Daoy (cell line): Measurements from ENCODE around the gene CTCF. TPM values are rescaled to one million over a fixed set of nuclear protein-coding genes. Genes with fewer than 3 reads are reported as not detected.
"Not testable (repeated sequence)": the region's sequence is repeated elsewhere in the genome, so short reads cannot be mapped to it uniquely, and the experiment has no call there.

Experiments used
- DNase-seq: peaks from one replicate; pipeline ENCODE4 v3.0.0-alpha.2; 2015; ENCODE audit warnings: low read depth
- total RNA-seq: library from RNA; depleted of rRNA; stranded (reverse); fragments of >200 nt; shearing (Covaris generic); gene quantifications from 2 replicates; pipeline ENCODE4 v1.2.3, GENCODE V29; 2014

The CTCF gene
- total RNA-seq, 1 experiment from 2014 or later, result 30.8 TPM

DNA sequence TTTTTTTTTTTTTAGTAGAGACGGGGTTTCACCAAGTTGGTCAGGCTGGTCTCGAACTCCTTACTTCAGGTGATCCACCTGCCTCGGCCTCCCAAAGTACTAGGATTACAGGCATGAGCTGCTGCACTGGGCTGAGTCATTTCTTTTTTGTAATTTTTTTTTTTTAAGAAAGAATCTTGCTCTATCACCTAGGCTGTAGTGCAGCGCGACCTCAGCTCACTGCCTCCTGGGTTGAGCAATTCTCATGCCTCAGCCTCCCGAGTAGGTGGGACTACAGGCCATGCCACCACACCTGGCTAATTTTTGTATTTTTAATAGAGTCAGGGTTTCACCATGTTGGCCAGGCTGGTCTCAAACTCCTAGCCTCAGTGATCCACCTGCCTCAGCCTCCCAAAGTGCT lies 28.3 kb upstream of the CTCF start:
- DNase-seq, result not testable (repeated sequence)

DNA sequence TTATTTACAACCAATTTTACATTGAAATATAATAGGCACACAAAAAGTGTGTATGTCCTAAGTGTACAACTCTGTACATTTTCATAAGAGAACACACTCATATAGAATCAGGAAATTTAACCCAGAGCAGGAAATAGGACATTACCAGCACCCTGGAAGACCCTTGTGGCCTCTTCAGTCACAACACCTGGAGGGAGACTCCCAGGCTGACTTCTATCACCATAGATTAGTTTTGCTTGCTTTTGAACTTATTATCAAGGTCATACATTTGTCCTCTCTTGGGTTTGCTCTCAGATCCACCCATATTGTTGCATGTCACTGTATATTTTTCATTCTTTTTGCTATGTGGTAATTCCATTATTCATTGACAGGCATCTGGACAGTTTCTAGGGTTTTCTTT lies 27.9 kb upstream of the CTCF start:
- no peak for DNase-seq

DNA sequence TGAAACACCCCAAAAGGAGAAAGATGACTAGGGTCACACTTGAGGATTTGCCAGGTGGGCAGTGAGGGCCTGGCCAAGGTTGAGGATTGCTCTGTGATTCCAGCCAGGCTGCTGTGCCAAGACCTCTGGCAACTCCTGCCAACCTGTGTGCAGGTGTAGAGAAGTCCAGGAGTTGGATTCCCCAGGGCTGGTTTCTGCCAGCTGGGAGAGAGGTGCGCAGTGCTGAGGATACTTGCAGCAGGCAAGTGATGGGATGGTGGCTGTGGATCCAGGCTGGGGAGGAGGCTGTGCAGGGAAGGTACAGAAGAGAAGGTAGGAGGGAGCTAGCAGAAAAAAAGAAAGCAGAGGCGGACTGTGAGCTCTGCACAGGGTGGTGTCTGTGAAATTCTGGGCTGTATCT lies 27.1 kb upstream of the CTCF start:
- no peak for DNase-seq

DNA sequence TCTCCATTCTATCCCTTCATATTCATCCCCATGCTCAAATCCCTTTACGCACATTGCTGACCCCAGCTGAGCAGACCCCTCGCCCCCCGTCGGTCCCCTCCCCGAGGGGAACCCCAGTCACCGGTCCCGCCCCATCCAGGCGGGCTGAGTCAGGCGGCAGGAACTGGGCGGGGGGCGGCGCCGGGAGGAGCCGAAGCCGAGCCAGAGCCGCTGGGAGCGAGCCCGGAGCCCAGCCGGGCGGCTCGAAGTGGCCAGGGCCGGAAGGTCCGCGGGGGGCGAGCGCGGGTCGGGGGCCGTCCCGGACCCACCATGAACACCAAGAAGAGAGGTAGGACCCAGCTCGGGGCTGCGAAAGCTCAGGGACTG lies 25.1 kb upstream of the CTCF start:
- DNase-seq, result peak; percentile 66

DNA sequence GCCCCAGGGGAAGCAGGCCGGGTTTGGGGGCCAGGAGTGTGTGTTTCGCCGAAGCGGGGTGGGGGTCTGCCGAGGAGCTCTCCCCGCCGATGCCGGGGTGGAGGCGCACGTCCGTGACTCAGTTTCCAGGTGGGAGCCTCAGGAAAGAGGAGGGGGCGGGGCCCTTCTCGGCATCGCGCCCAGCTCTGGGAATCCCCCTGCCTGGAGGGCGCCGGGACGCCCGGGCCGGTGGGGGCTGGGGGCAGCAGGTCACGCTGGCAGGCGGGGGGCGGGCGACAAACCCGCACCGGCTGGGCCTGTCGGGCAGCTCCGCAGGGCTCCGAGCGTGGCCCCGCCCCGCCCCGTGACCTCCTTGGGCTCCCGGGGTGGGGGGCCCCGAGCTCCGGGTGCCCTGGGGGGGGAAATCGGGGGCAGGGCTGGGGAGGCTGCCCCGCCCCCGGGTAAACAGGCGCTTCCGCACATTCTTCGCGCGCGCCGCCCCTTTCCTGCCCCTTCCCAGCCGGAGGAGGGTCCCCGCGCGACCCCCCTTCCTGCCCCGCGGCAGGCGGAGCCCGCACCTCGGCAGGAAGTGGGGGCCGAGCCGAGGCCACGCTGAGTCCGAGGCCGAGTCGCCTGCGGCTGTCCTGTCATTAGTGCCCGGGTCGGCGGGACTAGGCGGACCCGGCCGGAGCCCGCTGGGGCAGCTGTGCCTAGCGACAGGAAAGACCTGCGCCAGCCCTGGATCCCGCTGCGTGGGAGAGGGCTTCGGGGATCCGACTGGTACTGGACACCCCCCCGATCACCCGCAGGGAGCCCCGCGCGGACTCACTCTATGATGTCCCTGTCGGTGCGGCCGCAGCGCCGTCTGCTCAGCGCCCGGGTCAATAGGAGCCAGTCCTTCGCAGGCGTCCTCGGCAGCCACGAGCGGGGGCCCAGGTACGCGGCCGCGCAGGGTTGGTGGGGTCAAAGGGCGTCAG lies 24.4 kb upstream of the CTCF start:
- DNase-seq, result no peak

DNA sequence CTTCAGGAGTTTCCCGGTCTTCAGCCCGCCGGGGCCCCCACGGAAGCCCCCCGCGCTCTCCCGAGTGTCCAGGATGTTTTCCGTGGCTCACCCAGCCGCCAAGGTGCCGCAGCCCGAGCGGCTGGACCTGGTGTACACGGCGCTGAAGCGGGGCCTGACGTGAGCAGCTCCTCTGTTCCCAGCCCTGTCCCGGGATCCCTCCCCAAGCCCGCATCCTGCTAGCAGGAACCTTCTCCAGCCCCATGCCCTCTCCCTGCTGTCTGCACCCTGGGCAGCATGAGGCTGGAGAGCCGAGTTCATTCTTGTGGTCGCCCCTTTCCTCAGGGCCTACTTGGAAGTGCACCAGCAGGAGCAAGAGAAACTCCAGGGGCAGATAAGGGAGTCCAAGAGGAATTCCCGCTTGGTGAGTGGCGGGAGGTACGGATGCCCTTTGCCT lies 23.6 kb upstream of the CTCF start:
- no peak for DNase-seq

DNA sequence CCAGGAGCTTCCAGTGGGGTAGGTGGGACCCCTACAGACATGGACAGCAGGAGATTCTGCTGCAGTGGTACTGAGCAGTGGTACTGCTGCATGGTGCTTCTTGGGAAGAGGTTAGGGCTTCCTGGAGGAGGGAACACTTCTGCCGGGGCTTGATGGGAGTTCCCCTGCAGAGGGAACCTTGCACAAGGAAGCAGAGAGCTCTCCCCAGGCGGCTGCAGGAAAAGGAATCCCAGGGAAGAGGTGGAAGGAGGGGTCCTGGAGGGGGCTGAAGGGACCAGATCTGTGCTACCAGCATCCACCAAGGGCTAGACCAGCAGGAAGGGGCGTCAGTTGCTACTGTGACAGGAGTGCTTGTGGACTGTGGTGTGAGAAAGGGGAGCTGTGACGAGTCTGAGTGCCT lies 23.1 kb upstream of the CTCF start:
- no peak for DNase-seq

DNA sequence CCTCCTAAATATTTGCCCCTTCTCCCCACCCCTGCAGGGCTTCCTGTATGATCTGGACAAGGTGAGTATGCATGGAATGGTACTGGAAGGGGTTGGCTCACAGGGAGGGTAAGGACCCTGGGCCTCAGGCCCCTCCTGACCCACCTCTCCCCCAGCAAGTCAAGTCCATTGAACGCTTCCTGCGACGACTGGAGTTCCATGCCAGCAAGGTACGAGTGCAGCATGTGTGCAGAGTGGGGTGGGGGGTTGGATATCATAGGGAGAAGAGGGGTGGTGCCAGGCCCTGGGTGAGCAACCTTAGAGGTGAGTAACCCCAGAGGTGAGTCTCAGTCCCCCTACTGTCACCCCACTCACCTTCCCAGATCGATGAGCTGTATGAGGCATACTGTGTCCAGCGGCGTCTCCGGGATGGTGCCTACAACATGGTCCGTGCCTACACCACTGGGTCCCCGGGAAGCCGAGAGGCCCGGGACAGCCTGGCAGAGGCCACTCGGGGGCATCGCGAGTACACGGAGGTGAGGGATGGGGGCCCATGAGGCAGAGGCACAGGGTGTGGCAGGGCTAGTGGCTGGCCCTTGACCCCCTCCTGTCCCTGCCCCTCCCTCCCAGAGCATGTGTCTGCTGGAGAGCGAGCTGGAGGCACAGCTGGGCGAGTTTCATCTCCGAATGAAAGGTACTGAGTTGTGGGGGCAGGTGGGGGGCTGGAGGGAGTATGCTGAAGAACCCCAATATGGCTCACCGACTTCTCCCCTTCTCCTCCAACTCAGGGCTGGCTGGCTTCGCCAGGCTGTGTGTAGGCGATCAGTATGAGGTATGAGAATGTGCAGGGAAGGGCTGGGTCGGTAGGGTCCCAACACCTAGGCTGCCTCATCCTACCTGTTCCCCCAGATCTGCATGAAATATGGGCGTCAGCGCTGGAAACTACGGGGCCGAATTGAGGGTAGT lies 22.4 kb upstream of the CTCF start:
- DNase-seq, result no peak

DNA sequence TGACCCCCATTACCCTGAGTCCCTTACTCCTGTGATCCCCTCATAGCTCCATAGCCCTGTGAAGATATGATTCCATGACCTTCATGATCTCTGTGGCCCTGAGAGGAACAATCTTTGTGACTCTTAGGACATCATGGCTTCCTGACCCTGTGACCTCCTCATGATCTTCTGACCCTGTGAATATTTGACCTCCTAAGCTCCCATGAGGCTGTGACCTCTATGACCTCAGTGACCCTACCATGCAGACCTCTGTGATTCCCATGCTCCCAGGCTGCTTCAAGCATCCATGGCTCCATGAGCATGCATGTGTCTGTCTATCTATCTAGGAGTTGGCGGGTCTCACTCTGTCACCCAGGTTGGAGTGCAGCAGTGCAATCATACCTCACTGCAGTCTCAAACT lies 21.6 kb upstream of the CTCF start:
- no peak for DNase-seq

DNA sequence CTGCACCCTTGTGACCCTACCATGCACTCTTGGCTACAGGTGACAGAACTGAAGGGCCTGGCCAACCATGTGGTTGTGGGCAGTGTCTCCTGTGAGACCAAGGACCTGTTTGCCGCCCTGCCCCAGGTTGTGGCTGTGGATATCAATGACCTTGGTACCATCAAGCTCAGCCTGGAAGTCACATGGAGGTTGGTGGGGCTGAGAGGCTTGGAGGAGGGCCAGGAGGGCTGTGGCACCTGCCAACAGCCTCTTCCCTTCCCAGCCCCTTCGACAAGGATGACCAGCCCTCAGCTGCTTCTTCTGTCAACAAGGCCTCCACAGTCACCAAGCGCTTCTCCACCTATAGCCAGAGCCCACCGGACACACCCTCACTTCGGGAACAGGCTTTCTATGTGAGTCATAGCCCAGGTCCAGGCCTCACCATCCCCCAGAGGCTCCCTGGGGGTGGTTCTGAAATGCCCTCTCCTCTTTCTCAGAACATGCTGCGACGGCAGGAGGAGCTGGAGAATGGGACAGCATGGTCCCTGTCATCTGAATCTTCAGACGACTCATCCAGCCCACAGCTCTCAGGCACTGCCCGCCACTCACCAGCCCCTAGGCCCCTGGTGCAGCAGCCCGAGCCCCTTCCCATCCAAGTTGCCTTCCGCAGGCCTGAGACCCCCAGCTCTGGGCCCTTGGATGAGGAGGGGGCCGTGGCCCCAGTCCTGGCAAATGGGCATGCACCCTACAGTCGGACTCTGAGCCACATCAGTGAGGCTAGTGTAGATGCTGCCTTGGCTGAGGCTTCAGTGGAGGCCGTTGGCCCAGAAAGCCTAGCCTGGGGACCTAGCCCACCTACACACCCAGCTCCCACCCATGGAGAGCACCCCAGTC lies 20.7 kb upstream of the CTCF start:
- no peak for DNase-seq

DNA sequence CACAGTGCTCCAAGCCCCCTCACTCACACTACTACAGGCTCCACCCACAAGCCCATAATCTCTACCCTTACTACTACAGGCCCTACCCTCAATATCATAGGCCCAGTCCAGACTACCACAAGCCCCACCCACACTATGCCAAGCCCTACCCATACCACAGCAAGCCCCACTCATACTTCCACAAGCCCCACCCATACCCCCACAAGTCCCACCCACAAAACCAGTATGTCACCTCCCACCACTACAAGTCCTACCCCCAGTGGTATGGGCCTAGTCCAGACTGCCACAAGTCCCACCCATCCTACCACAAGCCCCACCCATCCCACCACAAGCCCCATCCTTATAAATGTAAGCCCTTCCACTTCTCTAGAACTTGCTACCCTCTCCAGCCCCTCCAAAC lies 19.9 kb upstream of the CTCF start:
- DNase-seq, result peak; percentile 63

DNA sequence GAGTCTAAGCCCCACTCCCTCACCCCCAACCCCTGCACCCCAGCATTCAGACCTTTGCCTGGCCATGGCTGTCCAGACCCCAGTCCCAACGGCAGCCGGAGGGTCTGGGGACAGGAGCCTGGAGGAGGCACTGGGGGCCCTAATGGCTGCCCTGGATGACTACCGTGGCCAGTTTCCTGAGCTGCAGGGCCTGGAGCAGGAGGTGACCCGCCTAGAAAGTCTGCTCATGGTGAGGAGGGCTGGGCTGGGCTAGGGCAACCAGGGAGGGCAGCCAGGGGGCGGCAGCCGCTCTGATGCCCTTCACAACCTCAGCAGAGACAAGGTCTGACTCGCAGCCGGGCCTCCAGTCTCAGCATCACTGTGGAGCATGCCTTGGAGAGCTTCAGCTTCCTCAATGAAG lies 19.3 kb upstream of the CTCF start:
- no peak for DNase-seq

DNA sequence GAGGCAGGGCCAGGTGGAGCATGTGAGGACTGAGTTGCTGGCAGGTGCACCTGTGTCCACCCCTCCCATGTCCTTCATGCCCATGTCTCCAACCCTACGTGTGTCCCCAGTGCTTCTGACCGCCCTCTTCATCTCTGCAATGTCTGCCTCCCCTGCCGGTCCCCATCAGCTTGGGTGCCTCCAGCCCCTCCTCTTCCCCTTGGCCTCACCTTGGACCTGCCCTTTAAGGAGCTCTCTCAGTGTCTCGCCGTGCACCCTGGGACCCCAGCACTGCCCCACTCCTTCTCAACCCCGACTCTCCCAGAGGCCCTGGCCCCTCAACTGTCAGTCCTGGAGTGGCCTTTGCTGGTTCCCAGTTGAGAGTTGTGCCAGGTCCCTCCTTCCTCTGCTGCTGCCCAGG lies 18.7 kb upstream of the CTCF start:
- DNase-seq, result no peak

DNA sequence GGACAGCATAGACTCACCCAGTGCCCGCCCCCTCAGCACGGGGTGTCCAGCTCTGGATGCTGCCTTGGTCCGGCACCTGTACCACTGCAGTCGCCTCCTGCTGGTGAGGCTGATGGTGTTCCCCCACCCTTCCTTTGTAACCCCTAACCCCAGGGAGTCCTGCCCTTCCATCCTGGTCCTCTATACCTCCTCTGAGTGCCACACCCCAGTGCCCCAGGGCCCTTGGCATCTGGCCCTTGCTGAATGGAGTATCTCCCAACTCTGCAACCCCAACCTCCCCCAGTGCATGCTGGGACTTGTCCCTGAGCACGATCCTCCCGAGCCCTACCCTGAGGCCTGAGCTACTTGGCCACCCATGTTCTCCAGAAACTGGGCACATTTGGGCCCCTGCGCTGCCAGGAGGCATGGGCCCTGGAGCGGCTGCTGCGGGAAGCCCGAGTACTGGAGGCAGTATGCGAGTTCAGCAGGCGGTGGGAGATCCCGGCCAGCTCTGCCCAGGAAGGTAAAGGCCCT lies 17.9 kb upstream of the CTCF start:
- no peak for DNase-seq

DNA sequence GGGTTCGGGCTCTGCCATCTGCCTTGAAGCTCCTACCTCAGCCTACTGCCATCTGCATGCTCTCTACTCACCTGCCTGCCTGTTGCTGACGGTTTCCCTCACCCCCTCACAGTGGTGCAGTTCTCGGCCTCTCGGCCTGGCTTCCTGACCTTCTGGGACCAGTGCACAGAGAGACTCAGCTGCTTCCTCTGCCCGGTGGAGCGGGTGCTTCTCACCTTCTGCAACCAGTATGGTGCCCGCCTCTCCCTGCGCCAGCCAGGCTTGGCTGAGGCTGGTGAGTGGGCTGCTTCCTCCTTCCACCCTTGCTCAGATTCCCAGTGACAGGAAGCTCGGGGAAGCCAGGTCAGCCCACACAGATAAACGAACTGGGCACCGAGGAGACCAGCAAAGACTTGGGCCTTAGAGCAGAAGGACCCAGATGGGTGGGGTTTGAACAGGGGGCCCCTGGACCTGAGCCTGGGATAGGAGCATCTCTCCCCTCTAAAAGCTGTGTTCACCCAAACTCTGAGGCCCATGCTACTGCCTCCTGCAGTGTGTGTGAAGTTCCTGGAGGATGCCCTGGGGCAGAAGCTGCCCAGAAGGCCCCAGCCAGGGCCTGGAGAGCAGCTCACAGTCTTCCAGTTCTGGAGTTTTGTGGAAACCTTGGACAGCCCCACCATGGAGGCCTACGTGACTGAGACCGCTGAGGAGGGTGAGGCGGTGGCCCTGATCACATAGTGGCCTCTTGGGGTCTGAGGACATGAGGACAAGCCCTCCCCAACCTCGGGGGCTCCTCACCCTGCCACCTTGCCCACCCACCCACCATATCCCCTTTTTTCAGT lies 17.3 kb upstream of the CTCF start:
- DNase-seq, result no peak

DNA sequence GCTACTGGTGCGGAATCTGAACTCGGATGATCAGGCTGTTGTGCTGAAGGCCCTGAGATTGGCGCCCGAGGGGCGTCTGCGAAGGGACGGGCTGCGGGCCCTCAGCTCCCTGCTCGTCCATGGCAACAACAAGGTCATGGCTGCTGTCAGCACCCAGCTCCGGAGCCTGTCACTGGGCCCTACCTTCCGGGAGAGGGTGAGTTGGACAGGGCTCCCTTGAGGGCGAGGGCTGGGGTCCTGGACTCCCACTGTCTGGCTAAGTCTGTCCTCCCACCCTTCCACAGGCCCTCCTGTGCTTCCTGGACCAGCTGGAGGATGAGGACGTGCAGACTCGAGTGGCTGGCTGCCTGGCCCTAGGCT lies 16.7 kb upstream of the CTCF start:
- no peak for DNase-seq

DNA sequence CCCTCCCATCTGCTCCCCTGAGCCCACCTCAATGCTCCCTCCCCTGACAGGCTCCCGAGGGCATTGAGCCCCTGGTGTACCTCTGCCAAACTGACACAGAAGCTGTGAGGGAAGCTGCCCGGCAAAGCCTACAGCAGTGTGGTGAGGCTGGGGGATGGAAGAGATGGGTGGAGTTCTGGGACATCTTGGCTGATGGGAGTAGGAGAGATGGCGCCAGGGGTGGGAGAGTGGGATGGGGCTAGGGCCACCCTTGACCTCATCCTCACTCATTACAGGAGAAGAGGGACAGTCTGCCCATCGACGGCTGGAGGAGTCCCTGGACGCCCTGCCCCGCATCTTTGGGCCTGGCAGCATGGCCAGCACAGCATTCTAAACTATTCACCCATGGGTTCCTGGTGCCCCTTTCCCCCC lies 16.2 kb upstream of the CTCF start:
- no peak for DNase-seq

DNA sequence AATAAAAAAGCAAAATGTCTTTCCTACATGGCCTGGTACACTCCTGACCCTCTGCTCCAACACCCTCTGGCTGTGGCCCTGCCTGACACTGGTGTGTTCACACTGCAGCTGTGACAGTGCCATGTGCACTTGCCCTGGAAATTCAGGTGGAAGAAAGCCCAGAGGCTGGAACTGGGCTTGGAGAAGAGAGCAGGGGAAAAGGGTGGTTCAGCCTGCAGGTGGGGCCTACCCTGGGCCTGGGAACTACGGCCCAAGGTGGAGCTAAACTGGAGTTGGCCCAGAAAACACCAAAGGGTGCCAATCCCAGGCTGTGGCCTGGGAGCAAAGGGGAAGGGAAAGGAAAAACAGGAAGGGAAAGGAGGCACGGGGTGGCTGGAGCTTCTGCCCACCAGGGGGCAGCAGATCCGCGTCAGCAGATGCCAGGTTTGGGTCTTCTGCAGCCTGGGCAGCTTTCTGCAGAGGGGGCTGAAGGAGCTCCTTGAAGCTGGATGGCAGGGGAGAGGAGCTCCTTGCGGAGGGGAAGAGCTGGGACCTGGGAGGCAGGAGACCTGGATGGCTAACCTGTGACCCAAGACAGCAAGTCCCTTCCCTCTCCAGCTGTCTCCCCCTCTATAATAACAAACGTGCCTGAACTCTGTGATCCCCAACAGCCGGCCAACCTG lies 15.4 kb upstream of the CTCF start:
- DNase-seq, result peak; percentile 71

DNA sequence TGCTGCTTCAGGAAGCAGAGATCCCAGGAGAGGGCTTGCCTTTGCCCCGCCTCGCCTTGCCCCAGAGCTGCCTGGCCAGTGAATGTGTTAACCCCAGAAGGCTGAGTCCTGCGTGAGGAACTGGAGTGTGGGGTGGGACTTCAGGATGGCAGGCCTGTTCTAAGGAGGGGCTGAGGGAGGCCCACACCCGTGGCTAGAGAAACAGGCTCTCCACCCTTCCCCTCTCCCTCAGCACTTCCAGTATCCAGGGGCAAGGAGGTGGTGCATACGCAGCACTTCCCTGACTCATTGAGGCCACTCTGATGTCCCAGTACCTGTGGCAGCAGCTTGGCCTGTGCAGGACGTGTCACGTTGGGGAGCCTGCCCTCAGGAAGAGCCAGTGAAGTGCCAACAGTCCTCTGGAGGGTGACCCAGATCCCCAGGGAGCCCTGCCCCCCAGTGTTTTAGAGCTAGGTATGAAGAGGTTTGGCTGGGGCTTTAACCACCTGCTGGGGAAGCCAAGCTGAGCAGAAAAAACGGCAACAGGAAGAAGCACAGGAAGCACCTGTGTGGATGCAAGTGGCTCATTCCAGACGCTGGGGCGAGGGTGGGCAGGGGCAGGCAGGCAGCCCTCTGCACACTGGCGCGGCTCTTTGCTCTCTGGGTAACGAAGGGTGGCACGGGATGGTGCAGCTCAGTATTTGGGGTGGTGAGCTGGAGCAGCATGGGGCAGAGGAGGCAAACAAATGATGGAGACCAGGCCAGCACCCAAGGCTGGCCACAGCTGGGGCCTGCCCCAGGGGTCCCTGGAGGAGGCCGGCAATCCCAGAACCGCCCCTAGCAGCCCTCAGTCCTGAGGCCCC lies 14.7 kb upstream of the CTCF start:
- DNase-seq, result no peak
